Endothelial cell of umbilical vein (primary cell): ENCODE measurements around the gene MMP11. TPM values are rescaled to one million over a fixed set of nuclear protein-coding genes. Genes with fewer than 3 reads are reported as not detected.
A peak's percentile ranks its signal among the peaks of the same experiment; 100 is the strongest.

Experiments used
- BruUV-seq: library from RNA; stranded (reverse); fragments of 400-500 nt; replicated peaks from 2 replicates; lab custom pipeline; 2021; lab: Mats Ljungman, UMichigan
- CTCF ChIA-PET: fragments of 300-600, 350-600 bp; sonication (Branson Sonifier 250); formaldehyde crosslinking; loops from one replicate; lab custom pipeline; 2021; ENCODE audit warnings: antibody characterized with exemption, inconsistent platforms; lab: Charles Lee
- POLR2A ChIA-PET: fragments of 300-600, 350-600 bp; sonication (Branson Sonifier 250); formaldehyde crosslinking; loops from one replicate; lab custom pipeline; 2021; ENCODE audit warnings: antibody characterized with exemption, inconsistent platforms; lab: Charles Lee
- DNase-seq: peaks from one replicate; pipeline ENCODE4 v3.0.0-alpha.2; 2011; ENCODE audit warnings: low read depth, low spot score
- FAIRE-seq: peaks from 2 replicates; lab custom pipeline; 2011; peaks lifted over from hg19 to GRCh38; lab: Jason Lieb, UNC
- H2AFZ ChIP-seq: 2 replicates; pipeline ENCODE4 v1.6.0; 2012; ENCODE audit warnings: low read depth, low read length, control low read depth, inconsistent platforms
- H3K27ac ChIP-seq: 2 replicates; pipeline ENCODE4 v1.5.1; 2011; ENCODE audit warnings: low read depth, mild to moderate bottlenecking, control low read depth, low read length, moderate library complexity; ENCODE audit not compliant: insufficient read depth
- H3K27me3 ChIP-seq, 2 experiments: 2 replicates each; pipeline versions ENCODE4 v1.6.0 to v1.6.1; 2011; ENCODE audit warnings: low read length in 2 of 2, mixed read lengths in 1 of 2; ENCODE audit not compliant: control insufficient read depth in 2 of 2, insufficient read depth in 2 of 2
- H3K36me3 ChIP-seq, 2 experiments: 2 replicates in 1 of 2; 3 replicates in 1 of 2; pipeline ENCODE4 v1.5.1; 2011; ENCODE audit warnings: low read length in 2 of 2, mild to moderate bottlenecking in 1 of 2, moderate library complexity in 1 of 2; ENCODE audit not compliant: control insufficient read depth in 2 of 2, insufficient read depth in 2 of 2; ENCODE audit errors: extremely low read depth in 1 of 2
- H3K4me1 ChIP-seq: 3 replicates; pipeline ENCODE4 v1.5.1; 2011; ENCODE audit warnings: mild to moderate bottlenecking, low read length; ENCODE audit not compliant: control insufficient read depth, insufficient read depth; ENCODE audit errors: extremely low read depth
- H3K4me2 ChIP-seq: 2 replicates; pipeline ENCODE4 v1.6.1; 2011; ENCODE audit warnings: low read length, control low read depth, mixed read lengths; ENCODE audit not compliant: insufficient read depth
- H3K4me3 ChIP-seq, 3 experiments: fragments of 200-600 bp in 1 of 3; sonication (generic), shearing (Covaris generic) in 1 of 3; replicated peaks in 1 of 3; 2 replicates each; pipeline ENCODE4 v1.5.1; 2011 to 2016; ENCODE audit warnings: control low read depth in 3 of 3, low read length in 3 of 3, mild to moderate bottlenecking in 2 of 3, inconsistent platforms in 1 of 3, low read depth in 1 of 3, moderate library complexity in 1 of 3; ENCODE audit not compliant: insufficient read depth in 1 of 3
- H3K79me2 ChIP-seq: 2 replicates; pipeline ENCODE4 v1.6.0; 2012; ENCODE audit warnings: low read length, inconsistent platforms; ENCODE audit not compliant: control insufficient read depth, insufficient read depth
- H3K9ac ChIP-seq: replicated peaks from 2 replicates; pipeline ENCODE3; 2011; ENCODE audit warnings: low read length, control low read depth; ENCODE audit not compliant: insufficient read depth; ENCODE audit errors: extremely low read depth
- H3K9me1 ChIP-seq: replicated peaks from 3 replicates; pipeline ENCODE4 v1.6.0; 2011; ENCODE audit warnings: mild to moderate bottlenecking, low read length; ENCODE audit not compliant: control insufficient read depth, insufficient read depth; ENCODE audit errors: extremely low read depth
- H3K9me3 ChIP-seq: replicated peaks from 2 replicates; pipeline ENCODE4 v1.5.1; 2012; ENCODE audit warnings: low read length, inconsistent platforms; ENCODE audit not compliant: control insufficient read depth, insufficient read depth
- H4K20me1 ChIP-seq: replicated peaks from 2 replicates; pipeline ENCODE3; 2011; ENCODE audit warnings: mild to moderate bottlenecking, low read length; ENCODE audit not compliant: control insufficient read depth, insufficient read depth; ENCODE audit errors: extremely low read depth
- CTCF ChIP-seq, 2 donors: IDR thresholded peaks; 1 replicate in 1 of 2; 2 replicates in 1 of 2; pipeline ENCODE4 v1.5.1; 2011; ENCODE audit warnings: low read length in 2 of 2, mild to moderate bottlenecking in 2 of 2, moderate library complexity in 2 of 2, control low read depth in 1 of 2, inconsistent platforms in 1 of 2, low read depth in 1 of 2; ENCODE audit not compliant: insufficient read depth in 1 of 2; ENCODE audit errors: extremely low read depth in 1 of 2
- EZH2 ChIP-seq: IDR thresholded peaks from 2 replicates; pipeline ENCODE4 v1.6.1; 2012; ENCODE audit warnings: borderline replicate concordance, low read depth, mild to moderate bottlenecking, moderate library complexity, low read length, inconsistent platforms; ENCODE audit not compliant: severe bottlenecking
- FOS ChIP-seq: IDR thresholded peaks from 2 replicates; pipeline ENCODE4 v1.6.1; 2011; ENCODE audit warnings: mild to moderate bottlenecking, low read length, moderate library complexity, borderline replicate concordance; ENCODE audit not compliant: insufficient read depth
- GATA2 ChIP-seq: IDR thresholded peaks from 2 replicates; pipeline ENCODE4 v1.7.0; 2011; ENCODE audit warnings: low read depth, mild to moderate bottlenecking, moderate library complexity, mixed read lengths, low read length; ENCODE audit not compliant: insufficient read length, insufficient read depth
- JUN ChIP-seq: IDR thresholded peaks from 2 replicates; pipeline ENCODE4 v1.6.1; 2011; ENCODE audit warnings: borderline replicate concordance, low read depth; ENCODE audit not compliant: insufficient read length, insufficient read depth
- MAX ChIP-seq: IDR thresholded peaks from 2 replicates; pipeline ENCODE4 v1.6.1; 2011; ENCODE audit not compliant: insufficient read depth, insufficient read length
- MYC ChIP-seq: IDR thresholded peaks from one replicate; pipeline ENCODE4 v1.6.1; 2011; ENCODE audit warnings: mild to moderate bottlenecking, low read depth, low read length
- POLR2A ChIP-seq: IDR thresholded peaks from 2 replicates; pipeline ENCODE4 v1.6.1; 2012; ENCODE audit warnings: low read depth, mild to moderate bottlenecking, control low read depth, low read length
- POLR2AphosphoS5 ChIP-seq: IDR thresholded peaks from 2 replicates; pipeline ENCODE4 v1.6.1; 2012; ENCODE audit warnings: low read depth, mild to moderate bottlenecking, control low read depth, low read length, moderate library complexity; ENCODE audit not compliant: insufficient read depth
- dilution Hi-C: fragments of 300-500 bp; cut with MboI; formaldehyde crosslinking; loops from one replicate; pipeline ENCODE4 v1.15.0; 2019; ENCODE audit warnings: low sequenced_read_pairs; ENCODE audit not compliant: extremely low pct_ligation_motif_present
- intact Hi-C: fragments of 100-400 bp; cut with micrococcal nuclease; formaldehyde crosslinking; loops from one replicate; pipeline ENCODE4 v1.10.0; 2022
- polyA plus RNA-seq, 4 experiments: library from polyadenylated mRNA; depleted of rRNA in 3 of 4; stranded (reverse) in 3 of 4; unstranded in 1 of 4; fragments of >200 nt; gene quantifications; 2 replicates each; pipeline versions ENCODE4 v1.2.1 to v1.2.3, GENCODE V29; 2011 to 2012; ENCODE audit warnings: missing spikeins in 1 of 4
- total RNA-seq: library from RNA; stranded (reverse); gene quantifications from 2 replicates; pipeline ENCODE4 v1.2.3, GENCODE V29; 2021

The MMP11 gene
- total and polyA plus RNA-seq, 2 donors (not counting 3 experiments of a cell fraction or from before 2014, with no cell fraction given), result 10.3 to 16.9 TPM

- dilution Hi-C loops, result no loop called here
- intact Hi-C loops, result loop anchor here (2.0 kb wide), 1 partner anchor 18 kb away; no protein-coding TSS in a partner anchor
- CTCF ChIA-PET, result interaction anchor here (1.0 to 1.1 kb wide), 2 partner anchors 19 to 21 kb away, joined by 3 read pairs; no protein-coding TSS in a partner anchor
- H4K20me1 ChIP-seq, result no peaks in the 10 kb centered on the region
- H3K27me3 ChIP-seq, result no peaks in the 10 kb centered on the region
- peak overlapping the region; percentile 89 for H2AFZ ChIP-seq
- TF ChIP-seq GATA2 (no peak), POLR2AphosphoS5 (no peak), MYC (no peak), POLR2A (no peak), EZH2 (no peak), FOS (no peak), JUN (no peak), CTCF (IDR thresholded peaks at IDR 0.05; ENCODE audit: extremely low read depth in 1 of 2, insufficient read depth in 1 of 2, low read depth in 1 of 2, low read length in 2 of 2) (no peak), MAX (no peak)
- POLR2A ChIA-PET, result no interaction called here
- no peaks in the 10 kb centered on the region for H3K9me3 ChIP-seq
- no peaks in the 10 kb centered on the region for H3K36me3 ChIP-seq
- H3K9ac ChIP-seq, result peak overlapping the region; percentile 58
- FAIRE-seq (no peak), DNase-seq (no peak)
- no peak overlapping the region for H3K27ac ChIP-seq
- H3K9me1 ChIP-seq, result no peaks in the 10 kb centered on the region
- H3K4me3 ChIP-seq, result peak overlapping the region; percentile 88 to 92 (median 89)
- peaks cover 10% of the 10 kb centered on the region for H3K4me1 ChIP-seq
- H3K4me2 ChIP-seq, result peak overlapping the region; percentile 93
- no peaks in the 10 kb centered on the region for H3K79me2 ChIP-seq
- TSS peak; percentile 37 for BruUV-seq
Observed at GRCh38 chr22:23750367-23750713, 22.3 kb upstream of the MMP11 start.
